Measurements from ENCODE around the gene AGPAT4. TPM values are rescaled to one million over a fixed set of nuclear protein-coding genes. Genes with fewer than 3 reads are reported as not detected.

AGPAT4 gene
- total and polyA plus RNA-seq, 2 of the 4 experiments (the other 2 are of a cell fraction) = 3.6 to 3.8 TPM

GRCh38 chr6:161305860-161306259 lies 32.0 kb upstream of the AGPAT4 start:
- no peak overlapping the region for H2BK20ac ChIP-seq (ENCODE audit: low read depth, low read length)
- H2AK5ac ChIP-seq (ENCODE audit: low read depth, low read length) = no peak overlapping the region
- H3K18ac ChIP-seq (ENCODE audit: low read depth, low read length) = no peak overlapping the region
- in situ Hi-C loops (cut with MboI; ENCODE audit: low sequenced_read_pairs) (no loop called here), dilution Hi-C loops (cut with HindIII; ENCODE audit: low sequenced_read_pairs, unreplicated experiment) (no loop called here), intact Hi-C loops (cut with micrococcal nuclease) (no loop called here)
- no peak overlapping the region for H3K4me2 ChIP-seq (ENCODE audit: low read depth, low read length)
- no peaks in the 10 kb centered on the region for H3K9me1 ChIP-seq (ENCODE audit: insufficient read depth, low read length)
- no peak overlapping the region for H2AFZ ChIP-seq (replicated peaks; ENCODE audit: low read length, poor library complexity)
- H4K91ac ChIP-seq (ENCODE audit: insufficient read depth, low read depth, low read length) = no peak overlapping the region
- no peak overlapping the region for H3K14ac ChIP-seq (replicated peaks; ENCODE audit: low read depth, low read length)
- no peak overlapping the region for H2BK120ac ChIP-seq (ENCODE audit: low read depth, low read length)
- WGBS, 2 experiments (ENCODE audit: extremely low coverage in 2 of 2, insufficient read length in 1 of 2) = no CpG with 5 or more reads among the region's 4 CpGs
- H3K27me3 ChIP-seq (ENCODE audit: control insufficient read depth, insufficient read depth, low read length) = no peaks in the 10 kb centered on the region
- H3K27ac ChIP-seq (ENCODE audit: insufficient read depth, low read length) = no peak overlapping the region
- no peaks in the 10 kb centered on the region for H3K36me3 ChIP-seq (ENCODE audit: control insufficient read depth, insufficient read depth, low read length)
- no peaks in the 10 kb centered on the region for H3K79me1 ChIP-seq (ENCODE audit: low read depth in 1 of 2, low read length in 2 of 2)
- no TSS peak for BruUV-seq (replicated peaks)
- no peak overlapping the region for H2BK5ac ChIP-seq (ENCODE audit: low read depth, low read length, poor library complexity, severe bottlenecking)
- no peak for ATAC-seq (ENCODE audit: low read depth)
- no peaks in the 10 kb centered on the region for H4K20me1 ChIP-seq (ENCODE audit: insufficient read depth, low read length)
- no peak overlapping the region for H2BK15ac ChIP-seq (ENCODE audit: low read depth, low read length)
- no peak overlapping the region for H2AK9ac ChIP-seq (replicated peaks; ENCODE audit: low read depth, low read length, poor library complexity)
- no peak overlapping the region for H3K4ac ChIP-seq (ENCODE audit: low read depth, low read length)
- no peak overlapping the region for H4K5ac ChIP-seq (ENCODE audit: low read depth, low read length)
- no peak overlapping the region for H3K9ac ChIP-seq (ENCODE audit: low read depth, low read length)
- no peaks in the 10 kb centered on the region for H3K9me3 ChIP-seq (ENCODE audit: control insufficient read depth, insufficient read depth, low read length)
- peaks cover 4% of the 10 kb centered on the region for H3K4me1 ChIP-seq (ENCODE audit: control insufficient read depth, insufficient read depth, low read length)
- H4K8ac ChIP-seq (ENCODE audit: low read depth in 2 of 2, low read length in 2 of 2) = no peak overlapping the region
- no peak for DNase-seq
- POLR2A ChIA-PET (ENCODE audit: unreplicated experiment) = no interaction called here
- CTCF ChIA-PET = no interaction called here
- H3K56ac ChIP-seq (ENCODE audit: extremely low read depth, insufficient read depth, low read length) = no peak overlapping the region
- H3K4me3 ChIP-seq (ENCODE audit: insufficient read depth, low read depth, low read length) = no peak overlapping the region
- TF ChIP-seq MXI1 (IDR thresholded peaks at IDR 0.05; ENCODE audit: borderline replicate concordance, low read depth, low read length) = no peak
- no peak for TF ChIP-seq SMC3 (IDR thresholded peaks at IDR 0.05; ENCODE audit: low read depth, low read length)
- H3K23ac ChIP-seq (ENCODE audit: low read depth, low read length) = no peak overlapping the region
